ENCODE measurements around the gene AADAT.
"Not testable (repeated sequence)": the region's sequence is repeated elsewhere in the genome, so short reads cannot be mapped to it uniquely, and the experiment has no call there.

AADAT gene

DNA sequence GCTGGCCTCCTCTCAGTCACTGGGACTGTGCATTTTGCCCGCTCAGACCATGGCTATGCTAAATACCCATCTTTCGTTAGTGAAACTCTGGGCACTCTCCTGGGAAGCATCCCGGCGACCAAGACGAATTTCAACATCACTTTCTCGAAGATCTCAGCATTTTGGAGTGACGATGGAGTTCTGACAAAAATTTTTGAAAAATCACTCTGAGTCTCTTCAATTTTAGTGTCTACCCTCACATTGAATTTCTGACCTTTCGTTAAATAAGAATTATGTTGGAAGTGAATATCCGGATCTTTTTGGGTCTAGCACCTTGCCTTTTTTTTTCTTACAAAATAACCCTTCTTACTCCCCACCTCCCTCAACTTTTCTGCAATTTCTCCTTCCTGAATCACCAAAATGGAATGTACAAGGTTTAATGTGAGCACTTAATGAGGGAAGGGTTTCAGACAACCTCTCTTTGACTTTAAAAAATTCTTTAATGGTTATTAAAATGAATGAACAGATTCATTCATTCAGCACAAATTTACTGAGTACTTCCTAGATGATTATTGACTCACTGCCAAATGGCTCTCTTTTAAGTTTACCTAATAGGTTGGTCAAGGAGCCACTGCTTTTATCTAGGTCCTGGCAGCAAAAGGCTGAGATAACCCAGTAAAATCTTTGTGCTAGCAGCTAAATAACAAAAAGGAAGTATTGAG, 746 bp upstream of the AADAT start:
- DNase-seq (ENCODE audit: low read depth) = peak; percentile 43

DNA sequence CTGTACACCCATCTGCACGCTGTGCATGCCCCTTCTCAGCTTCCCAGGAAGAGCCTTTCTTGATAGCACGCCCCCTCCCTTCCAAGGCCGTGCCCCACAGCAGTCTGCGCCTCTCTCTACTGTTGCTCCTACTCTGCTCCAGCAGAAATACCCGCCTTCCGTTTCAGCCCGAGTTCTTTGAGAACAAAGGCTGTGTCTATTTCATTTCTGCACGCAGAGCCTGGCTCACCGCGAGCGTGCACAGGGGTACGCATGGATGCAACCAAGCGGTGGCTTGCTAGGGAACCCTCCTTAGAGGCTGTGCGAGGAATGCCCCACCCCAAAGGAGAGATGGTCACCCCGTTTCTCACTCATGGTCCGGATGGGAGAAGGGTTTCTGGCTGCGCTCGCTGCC, 485 bp downstream of the AADAT start:
- peak; percentile 41 for DNase-seq (ENCODE audit: low read depth)

- peak; percentile 4 for DNase-seq (ENCODE audit: low read depth)
These were observed 1.0 kb downstream of the AADAT start for GRCh38 chr4:170088716-170089115.

DNA sequence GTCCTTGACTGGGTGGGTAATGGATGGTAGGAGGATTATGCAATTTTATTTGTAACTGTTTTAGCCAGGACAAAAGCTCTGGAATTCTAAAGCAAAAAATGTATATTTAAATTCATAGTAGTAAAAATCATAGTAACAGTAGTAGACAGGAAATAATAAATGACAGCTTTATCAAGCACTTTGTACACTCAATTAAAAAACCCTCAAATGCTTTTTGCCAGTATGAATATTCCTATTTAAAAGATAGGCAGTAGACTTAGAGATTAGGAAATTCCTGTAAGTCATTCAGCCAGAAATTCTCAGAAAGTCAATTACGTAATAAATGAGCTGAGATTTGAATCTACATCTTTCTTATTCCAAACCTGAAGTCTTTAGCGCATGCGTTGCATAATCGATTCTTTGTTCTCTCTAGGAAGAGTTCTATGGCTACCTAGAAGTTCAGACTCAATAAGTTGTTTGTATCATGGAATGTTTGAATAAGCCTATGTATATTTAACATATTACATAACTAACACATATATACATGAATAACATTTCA, 2.5 kb downstream of the AADAT start:
- no peak for DNase-seq (ENCODE audit: low read depth)

DNA sequence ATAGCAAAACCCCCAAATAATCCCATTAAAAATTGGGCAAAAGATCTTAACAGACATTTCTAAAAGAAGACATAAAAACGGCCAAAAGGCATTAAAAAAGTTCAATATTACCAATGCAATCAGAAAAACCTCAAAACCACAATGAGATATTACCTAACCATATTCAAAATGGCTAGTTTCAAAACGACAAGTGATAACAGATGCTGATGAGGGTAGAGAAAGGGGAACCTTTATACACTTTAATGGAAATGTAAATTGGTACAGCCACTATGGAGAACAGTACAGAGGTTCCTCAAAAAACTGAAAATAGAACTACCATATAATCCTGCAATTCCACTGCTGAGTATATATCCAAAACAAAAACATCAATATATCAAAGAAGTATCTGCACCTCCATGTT, 6.2 kb downstream of the AADAT start:
- no peak for DNase-seq (ENCODE audit: low read depth)

DNA sequence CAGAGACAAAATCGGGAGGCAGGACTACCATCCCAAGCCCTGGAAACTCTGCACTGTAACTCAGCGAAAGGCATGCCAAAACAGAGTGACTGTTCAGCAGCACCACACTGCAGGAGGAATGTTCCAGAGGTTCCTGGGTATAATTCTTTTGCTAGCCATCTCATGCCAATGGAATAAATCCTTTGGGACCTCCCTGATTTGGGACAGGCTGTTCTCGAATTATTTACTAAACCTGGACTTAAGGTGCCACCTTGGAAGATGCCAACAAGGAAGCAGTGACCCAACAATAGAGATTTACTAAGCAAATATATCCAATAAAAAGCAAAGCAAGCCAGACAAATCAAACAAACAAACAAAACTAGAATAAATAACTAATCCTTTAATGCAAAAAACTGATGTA, 9.3 kb downstream of the AADAT start:
- no peak for DNase-seq (ENCODE audit: low read depth)

GRCh38 chr4:170079981-170080380, 9.8 kb downstream of the AADAT start:
- DNase-seq (ENCODE audit: low read depth) = no peak

GRCh38 chr4:170071196-170071595, 18.6 kb downstream of the AADAT start:
- DNase-seq (ENCODE audit: low read depth) = no peak

GRCh38 chr4:170068438-170069128, 21.2 kb downstream of the AADAT start:
- no peak for DNase-seq (ENCODE audit: low read depth)

DNA sequence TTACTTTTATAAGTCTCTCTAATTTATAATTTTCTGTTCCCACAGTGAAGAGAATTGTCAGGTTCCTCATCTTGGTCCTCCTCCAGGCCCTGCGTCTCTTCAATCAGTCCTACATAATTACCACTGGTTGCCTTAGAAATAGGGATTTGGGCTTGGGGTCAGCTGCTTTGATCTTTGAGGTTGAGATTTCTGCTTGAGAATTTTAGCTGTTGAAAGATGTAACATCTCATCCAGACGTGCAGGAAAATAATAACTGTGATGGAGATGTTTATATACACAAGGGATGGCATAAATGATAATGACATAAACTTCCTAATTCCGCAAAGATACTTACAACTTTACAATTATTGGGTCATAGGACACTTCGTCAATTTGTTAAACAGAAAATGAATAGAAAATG, 30.3 kb downstream of the AADAT start:
- DNase-seq (ENCODE audit: low read depth) = no peak

- no peak for DNase-seq (ENCODE audit: low read depth)
These were observed 30.9 kb downstream of the AADAT start for GRCh38 chr4:170058826-170059225.

DNA sequence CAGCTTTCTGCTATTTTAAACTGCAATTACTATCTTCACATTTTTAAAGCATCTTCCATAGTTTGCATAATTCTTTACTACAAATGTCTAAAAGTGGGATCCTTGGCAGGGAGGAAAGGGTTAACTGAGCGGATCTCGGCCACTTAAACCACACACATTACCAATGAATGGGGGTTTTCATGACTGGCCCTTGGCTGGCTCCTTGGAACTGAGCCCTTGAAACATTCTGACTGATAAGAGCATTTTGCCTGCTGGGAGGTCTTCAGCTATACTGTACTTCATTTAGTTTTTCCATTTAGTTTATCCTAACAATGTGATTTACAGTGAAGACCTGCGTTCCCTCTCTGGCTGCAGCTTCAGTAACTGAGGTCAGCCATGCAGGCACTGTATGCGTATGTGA, 31.9 kb downstream of the AADAT start:
- DNase-seq (ENCODE audit: low read depth) = no peak

GRCh38 chr4:170052919-170053318, 36.8 kb downstream of the AADAT start:
- no peak for DNase-seq (ENCODE audit: low read depth)

DNA sequence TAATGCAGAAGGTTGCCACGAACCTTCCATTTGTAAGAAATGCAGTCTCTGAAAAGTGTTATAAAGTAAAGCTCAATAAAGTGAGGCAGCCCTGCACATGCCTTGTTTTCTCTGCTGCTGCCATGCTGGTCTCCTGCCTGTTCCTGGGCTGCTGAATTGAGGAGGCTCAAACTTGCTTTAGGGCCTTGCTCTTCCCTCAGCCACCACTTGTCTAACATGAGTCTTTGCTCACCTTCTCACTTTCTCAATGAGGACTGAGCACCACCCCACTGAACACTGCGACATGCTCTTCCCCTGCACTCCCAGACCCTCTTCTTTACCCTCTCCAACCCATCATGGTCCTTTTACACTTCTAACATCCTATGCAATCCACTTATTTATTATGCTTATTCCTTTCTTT, 38.4 kb downstream of the AADAT start:
- no peak for DNase-seq (ENCODE audit: low read depth)

DNA sequence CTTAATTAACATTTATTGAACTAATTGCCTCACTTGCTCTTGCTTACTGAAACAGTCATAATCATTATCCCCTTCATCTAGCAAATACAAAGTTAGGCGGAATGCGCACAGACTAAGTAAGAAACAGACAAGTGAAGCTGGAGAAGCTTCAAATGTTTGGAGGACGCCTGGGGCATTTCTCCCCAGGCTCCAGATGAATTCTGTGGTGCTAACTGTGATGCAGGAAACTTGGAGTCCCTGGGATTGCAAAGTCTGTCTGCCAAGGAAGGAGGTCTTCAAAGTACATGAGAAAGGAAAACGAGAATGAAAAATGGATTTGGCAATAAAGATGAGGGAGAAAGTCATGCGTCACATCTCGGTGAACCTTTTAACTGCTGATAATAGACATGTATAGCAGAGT, 40.0 kb downstream of the AADAT start:
- no peak for DNase-seq (ENCODE audit: low read depth)

DNA sequence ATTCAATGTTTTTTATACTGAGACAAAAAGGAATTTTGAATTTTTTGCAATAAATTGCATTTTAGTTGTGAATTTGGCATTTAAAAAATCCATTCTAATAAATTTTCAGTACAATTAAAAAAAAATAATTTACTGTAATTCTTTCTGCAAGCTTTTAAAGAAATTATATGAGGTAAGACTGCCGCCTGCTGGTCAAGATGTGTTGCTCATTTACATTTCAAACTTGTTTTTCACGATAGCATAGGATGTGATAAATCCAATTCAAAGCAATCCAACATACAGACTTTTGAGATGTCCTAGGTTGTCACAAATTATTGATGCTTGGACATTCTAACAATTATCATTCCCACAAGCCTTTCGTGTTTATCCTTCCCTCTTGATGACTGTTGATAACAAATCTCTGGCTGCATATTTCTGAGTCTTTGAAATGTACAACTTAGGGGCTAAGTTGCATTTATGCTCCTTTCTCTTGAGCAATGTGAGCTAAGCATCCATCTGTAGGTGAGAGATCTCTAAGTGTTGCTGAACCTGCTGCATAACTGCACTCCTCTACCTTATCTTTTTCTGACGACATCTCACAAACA, 41.9 kb downstream of the AADAT start:
- DNase-seq (ENCODE audit: low read depth) = peak; percentile 68

- DNase-seq (ENCODE audit: low read depth) = not testable (repeated sequence)
These were observed 43.6 kb downstream of the AADAT start for GRCh38 chr4:170046156-170046555.

GRCh38 chr4:170040031-170040680, 49.6 kb downstream of the AADAT start:
- DNase-seq (ENCODE audit: low read depth) = no peak

- no peak for DNase-seq (ENCODE audit: low read depth)
These were observed 51.0 kb downstream of the AADAT start for GRCh38 chr4:170038769-170039168.

- DNase-seq (ENCODE audit: low read depth) = no peak
These were observed 51.5 kb downstream of the AADAT start for GRCh38 chr4:170038232-170038631.

DNA sequence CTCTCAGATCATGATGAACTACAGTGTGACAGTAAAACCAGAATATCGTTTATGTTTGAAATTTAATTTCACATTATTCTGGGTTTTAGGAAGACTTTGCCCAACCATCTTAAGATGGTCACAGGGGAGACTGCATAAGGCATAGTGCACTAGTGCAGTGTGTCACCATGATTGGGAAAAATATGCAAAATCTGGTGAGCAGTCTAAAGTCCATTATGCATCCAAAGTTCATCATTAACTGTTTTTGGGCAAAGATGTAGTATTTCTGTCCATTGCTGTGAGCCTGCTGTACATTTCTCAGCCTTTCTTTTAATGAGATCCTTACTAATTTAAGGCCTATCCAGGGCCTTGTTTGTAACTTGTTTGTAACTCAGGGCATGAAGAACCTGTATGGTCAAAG, 52.3 kb downstream of the AADAT start:
- DNase-seq (ENCODE audit: low read depth) = no peak

- no peak for DNase-seq (ENCODE audit: low read depth)
These were observed 53.9 kb downstream of the AADAT start for GRCh38 chr4:170035845-170036244.

GRCh38 chr4:170035231-170035630, 54.5 kb downstream of the AADAT start:
- DNase-seq (ENCODE audit: low read depth) = no peak

All from ELR (cell line).